Measurements from ENCODE around the gene MPRIP.

- TF ChIP-seq CTCF (IDR thresholded peaks at IDR 0.05): no peak
- TF ChIP-seq POLR2A (IDR thresholded peaks at IDR 0.05): no peak
These were observed 8.4 kb downstream of the MPRIP start for GRCh38 chr17:17050346-17051345.
